ENCODE data around the gene METTL8.

GRCh38 chr2:171348056-171348455 is 85.7 kb downstream of the METTL8 start:
- TF ChIP-seq CTCF (conservative IDR thresholded peaks at IDR 0.05 in 1 of 2, IDR thresholded peaks at IDR 0.05 in 1 of 2; ENCODE audit: extremely low read depth in 1 of 2, insufficient read depth in 1 of 2, low read depth in 1 of 2, low read length in 2 of 2) (no peak), EZH2 (IDR thresholded peaks at IDR 0.05; ENCODE audit: borderline replicate concordance, low read length) (no peak)

Data from mammary epithelial cell (primary cell).